Type B pancreatic cell (in vitro differentiated cells): ENCODE results near the gene CD300A. TPM values are rescaled to one million over a fixed set of nuclear protein-coding genes. Genes with fewer than 3 reads are reported as not detected.

ENCODE experiments used
- DNase-seq: peaks from one replicate; pipeline ENCODE4 v3.0.0; 2021; ENCODE audit warnings: mixed read lengths; ENCODE audit not compliant: unreplicated experiment; ENCODE audit errors: extremely low spot score
- H3K27ac Mint-ChIP-seq: 2 replicates; pipeline ENCODE4 v1.8.0; 2021; ENCODE audit warnings: mild to moderate bottlenecking, mixed read lengths
- H3K27me3 Mint-ChIP-seq: 2 replicates; pipeline ENCODE4 v1.8.0; 2021; ENCODE audit warnings: mixed read lengths
- H3K36me3 Mint-ChIP-seq: 2 replicates; pipeline ENCODE4 v1.8.0; 2021; ENCODE audit warnings: mixed read lengths
- H3K4me1 Mint-ChIP-seq: one replicate; pipeline ENCODE4 v1.8.0; 2021; ENCODE audit warnings: mixed read lengths; ENCODE audit not compliant: unreplicated experiment
- H3K4me3 Mint-ChIP-seq: 2 replicates; pipeline ENCODE4 v1.8.0; 2021; ENCODE audit warnings: mild to moderate bottlenecking, mixed read lengths
- H3K9me3 Mint-ChIP-seq: 2 replicates; pipeline ENCODE4 v1.8.0; 2021; ENCODE audit warnings: mixed read lengths
- CTCF ChIP-seq: fragments of 200-600 bp; sonication (generic); conservative IDR thresholded peaks from 2 replicates; pipeline ENCODE4 v1.5.0; 2021; ENCODE audit warnings: antibody characterized with exemption, mild to moderate bottlenecking
- total RNA-seq: library from RNA; stranded (reverse); gene quantifications from 2 replicates; pipeline ENCODE4 v1.2.1, GENCODE V29; 2021; ENCODE audit warnings: low replicate concordance

Gene CD300A
- total RNA-seq, 1 donor from 2014 or later = 0.43 TPM

GRCh38 chr17:74532115-74532514 lies 65.7 kb downstream of the CD300A start:
- H3K4me3 Mint-ChIP-seq = no peak overlapping the region
- H3K36me3 Mint-ChIP-seq = no peaks in the 10 kb centered on the region
- H3K4me1 Mint-ChIP-seq = no peaks in the 10 kb centered on the region
- TF ChIP-seq CTCF = no peak
- peaks cover 51% of the 10 kb centered on the region for H3K27me3 Mint-ChIP-seq
- DNase-seq = peak; percentile 32
- H3K9me3 Mint-ChIP-seq = no peaks in the 10 kb centered on the region
- no peak overlapping the region for H3K27ac Mint-ChIP-seq

Other genes starting within 250 kb of the CD300A start
- 0.21 and 0.87 TPM in 2 replicates for gene DNAI2, start 192.4 kb upstream of the CD300A start, total RNA-seq
- 2.0 and 2.9 TPM in 2 replicates for gene KIF19, start 140.4 kb upstream of the CD300A start, total RNA-seq
- 5.2 and 5.7 TPM in 2 replicates for gene BTBD17, start 104.8 kb upstream of the CD300A start, total RNA-seq
- gene GPR142, start 99.1 kb upstream of the CD300A start, total RNA-seq = 4.1 and 8.8 TPM in 2 replicates
- 52.0 and 64.3 TPM in 2 replicates for gene GPRC5C, start 34.5 kb upstream of the CD300A start, total RNA-seq
- gene CD300LB, start 64.8 kb downstream of the CD300A start, total RNA-seq = not detected in 2 replicates
- gene CD300C, start 79.5 kb downstream of the CD300A start, total RNA-seq = not detected in 2 replicates
- gene CD300H, start 100.9 kb downstream of the CD300A start, total RNA-seq = not detected in 2 replicates
- gene CD300LD, start 125.6 kb downstream of the CD300A start, total RNA-seq = not detected in 2 replicates
- gene CD300E, start 157.1 kb downstream of the CD300A start, total RNA-seq = not detected in 2 replicates
- gene CD300LF, start 246.3 kb downstream of the CD300A start, total RNA-seq = 0.19 TPM in 1 of 2 replicates, not detected in the other